NCI-H524 (cell line): ENCODE measurements around the gene GFY.
A peak's percentile ranks its signal among the peaks of the same experiment; 100 is the strongest.
"Not testable (repeated sequence)": the region's sequence is repeated elsewhere in the genome, so short reads cannot be mapped to it uniquely, and the experiment has no call there.

ENCODE experiments used
- DNase-seq, 2 experiments: peaks; one replicate each; lab custom pipeline; 2025; lab: John Stamatoyannopoulos, UW

Gene GFY

DNA sequence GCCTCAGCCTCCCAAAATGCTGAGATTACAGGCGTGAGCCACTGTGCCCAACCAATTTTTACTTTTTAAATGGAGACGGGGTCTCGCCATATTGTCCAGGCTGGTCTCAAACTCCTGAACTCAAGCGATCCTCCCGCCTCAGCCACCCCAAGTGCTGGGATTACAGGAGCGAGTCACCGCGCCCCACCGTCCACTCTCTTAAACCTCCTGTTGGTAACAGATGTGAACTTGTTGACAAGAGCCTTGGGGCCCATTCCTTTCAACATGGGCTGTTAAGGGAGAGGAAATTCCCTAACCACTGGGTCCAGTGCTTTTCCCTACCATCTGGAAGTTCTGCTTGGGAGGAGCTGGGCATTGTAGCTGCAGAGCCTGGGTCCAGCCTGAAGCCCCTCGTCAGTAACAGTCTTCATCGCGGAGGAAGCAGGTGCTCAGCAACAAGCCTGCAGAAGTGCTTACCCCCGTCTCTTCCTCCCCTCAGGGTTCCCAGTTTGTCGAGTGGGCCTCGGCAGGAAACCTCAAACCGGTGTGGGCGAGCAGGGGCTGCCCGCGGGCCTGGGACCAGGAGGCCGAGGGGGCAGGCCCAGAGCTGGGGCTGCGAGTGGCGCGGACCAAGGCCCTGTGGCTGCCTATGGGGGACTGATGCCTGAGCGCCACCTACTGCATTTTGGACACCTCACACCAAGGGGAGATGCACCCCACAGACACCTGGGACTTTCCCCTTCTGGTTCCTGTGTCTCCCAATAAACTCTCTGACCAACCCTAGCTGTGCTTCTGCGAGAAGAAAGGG, 44.8 kb downstream of the GFY start:
- peak; percentile 90 to 97 for DNase-seq

DNA sequence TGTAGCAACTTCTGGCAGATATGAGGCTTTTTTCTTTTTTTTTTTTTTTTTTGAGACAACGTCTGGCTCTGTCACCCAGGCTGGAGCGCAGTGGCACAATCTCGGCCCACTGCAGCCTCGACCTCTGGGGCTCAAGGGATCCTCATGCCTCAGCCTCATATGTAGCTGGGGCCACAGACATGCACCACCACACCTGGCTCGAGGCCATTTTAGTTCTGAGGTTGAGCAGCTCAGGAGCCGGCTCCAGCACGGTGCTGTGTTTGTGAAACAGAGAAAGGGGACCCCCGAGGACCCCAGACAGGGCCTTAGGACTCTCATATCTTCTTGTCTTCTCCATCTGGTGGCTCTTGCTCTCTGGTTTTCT, 45.4 kb downstream of the GFY start:
- no peak for DNase-seq

DNA sequence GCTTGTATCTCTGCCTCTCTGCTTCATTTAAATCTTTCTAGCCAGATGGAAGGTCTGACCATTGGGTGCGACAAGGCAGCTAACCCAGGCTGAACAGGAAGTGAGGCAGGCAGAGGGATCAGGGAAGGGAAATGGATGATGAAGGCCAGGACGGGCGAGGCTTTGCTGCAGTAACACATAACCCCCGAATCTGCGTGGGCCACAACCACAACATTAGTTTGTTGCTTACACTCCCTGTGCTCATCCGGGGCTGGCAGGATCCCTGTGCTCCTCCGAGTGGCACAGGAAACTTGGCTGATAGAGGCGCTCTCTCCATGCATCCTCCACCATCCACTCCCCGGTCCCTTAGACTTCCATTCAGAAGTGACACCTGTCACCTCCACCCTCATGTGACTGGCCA, 47.7 kb downstream of the GFY start:
- no peak for DNase-seq

DNA sequence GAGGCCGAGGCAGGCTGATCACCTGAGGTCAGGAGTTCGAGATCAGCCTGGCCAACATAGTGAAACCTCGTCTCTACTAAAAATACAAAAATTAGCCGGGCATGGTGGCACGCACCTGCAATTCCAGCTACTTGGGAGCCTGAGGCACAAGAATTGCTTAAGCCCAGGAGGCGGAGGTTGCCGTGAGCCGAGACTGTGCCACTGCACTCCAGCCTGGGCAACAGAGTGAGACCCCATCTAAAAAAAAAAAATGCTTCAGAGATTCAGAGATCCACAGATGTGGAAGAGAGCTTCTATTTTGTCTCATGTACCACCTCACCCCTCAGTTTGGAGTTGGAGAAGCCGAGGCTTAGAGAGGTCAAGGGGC, 48.3 kb downstream of the GFY start:
- not testable (repeated sequence) for DNase-seq

DNA sequence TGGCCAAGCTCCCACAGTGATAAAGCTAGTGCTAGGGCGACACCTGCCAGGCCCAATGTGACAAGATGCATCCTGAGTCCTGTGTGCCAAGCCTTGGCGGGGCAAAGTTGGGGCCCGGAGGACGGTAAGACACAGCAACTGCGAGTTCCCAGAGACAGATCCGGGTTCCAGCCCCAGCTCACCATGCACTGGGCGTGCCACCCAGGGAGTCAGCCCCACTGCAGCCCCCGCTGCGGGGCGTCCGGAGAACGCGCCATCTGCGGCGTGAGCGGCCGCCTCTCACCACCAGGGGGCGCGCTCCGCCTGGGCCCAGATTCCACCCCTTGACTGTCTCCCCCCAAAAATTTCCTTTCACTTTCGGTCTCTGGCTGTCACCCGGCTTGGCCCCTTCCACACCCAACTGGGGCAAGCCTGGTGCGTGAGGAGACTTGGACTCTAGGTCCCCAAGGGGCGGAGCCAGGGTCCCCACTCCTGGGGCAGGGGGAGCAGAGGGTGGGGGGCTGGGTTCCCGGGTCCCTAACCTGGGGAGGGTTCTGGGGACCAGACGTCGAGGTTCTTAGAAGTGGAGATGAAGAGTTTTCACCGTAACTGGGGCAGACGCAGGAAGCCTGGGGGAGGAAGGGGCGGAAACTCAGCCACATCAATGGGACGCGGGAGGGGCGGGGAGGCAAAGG, 48.8 kb downstream of the GFY start, which contains the start of gene FLT3LG:
Gene FLT3LG, plus strand, starts transcription at position 348 of the 674 bp plus-strand sequence. CDS start 425 bp downstream, outside the sequence.
- peak; percentile 24 to 71 for DNase-seq

DNA sequence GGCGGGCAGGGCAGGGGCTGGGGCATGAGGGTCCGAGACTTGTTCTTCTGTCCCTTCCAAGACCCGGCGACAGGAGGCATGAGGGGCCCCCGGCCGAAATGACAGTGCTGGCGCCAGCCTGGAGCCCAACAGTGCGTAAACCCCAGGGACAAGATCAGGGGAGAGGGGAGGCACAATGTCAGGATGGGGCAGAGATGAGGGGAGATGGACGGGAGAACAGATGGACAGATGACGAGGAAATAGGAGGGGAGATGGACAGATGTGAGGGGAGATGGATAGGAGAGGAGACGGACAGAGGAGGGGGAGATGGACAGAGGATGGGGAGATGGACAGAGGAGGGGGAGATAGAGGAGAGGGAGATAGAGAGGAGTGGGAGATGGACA, 49.3 kb downstream of the GFY start:
- no peak for DNase-seq

DNA sequence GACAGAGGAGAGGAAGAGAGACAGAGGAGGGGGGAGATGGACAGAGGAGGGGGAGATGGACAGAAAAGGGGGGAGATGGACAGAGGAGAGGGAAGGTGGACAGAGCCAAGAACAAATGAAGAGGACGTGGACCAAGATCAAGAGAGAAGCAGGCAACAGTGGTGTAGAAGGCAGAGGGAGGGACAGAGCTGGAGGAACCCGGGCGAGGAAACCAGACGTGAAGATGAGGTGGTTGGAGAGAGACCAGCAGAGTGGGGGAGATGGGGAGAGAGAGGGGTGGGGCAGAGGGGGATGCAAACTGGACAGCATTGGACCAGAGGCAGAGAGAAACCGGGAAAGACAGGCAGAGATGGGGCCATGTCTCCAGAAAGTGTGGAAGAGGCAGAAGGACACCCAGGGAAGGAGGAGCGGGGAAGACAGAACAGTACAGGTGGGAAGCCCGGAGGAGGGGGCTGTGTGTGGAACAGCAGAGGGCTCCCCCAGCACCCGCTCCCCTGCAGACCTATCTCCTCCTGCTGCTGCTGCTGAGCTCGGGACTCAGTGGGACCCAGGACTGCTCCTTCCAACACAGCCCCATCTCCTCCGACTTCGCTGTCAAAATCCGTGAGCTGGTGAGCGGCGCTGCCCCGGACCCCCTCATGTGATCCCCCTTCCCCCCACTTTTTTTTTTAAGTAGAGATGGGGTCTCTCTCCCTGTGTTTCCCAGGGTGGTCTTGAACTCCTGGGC, 50.2 kb downstream of the GFY start:
- DNase-seq: no peak

DNA sequence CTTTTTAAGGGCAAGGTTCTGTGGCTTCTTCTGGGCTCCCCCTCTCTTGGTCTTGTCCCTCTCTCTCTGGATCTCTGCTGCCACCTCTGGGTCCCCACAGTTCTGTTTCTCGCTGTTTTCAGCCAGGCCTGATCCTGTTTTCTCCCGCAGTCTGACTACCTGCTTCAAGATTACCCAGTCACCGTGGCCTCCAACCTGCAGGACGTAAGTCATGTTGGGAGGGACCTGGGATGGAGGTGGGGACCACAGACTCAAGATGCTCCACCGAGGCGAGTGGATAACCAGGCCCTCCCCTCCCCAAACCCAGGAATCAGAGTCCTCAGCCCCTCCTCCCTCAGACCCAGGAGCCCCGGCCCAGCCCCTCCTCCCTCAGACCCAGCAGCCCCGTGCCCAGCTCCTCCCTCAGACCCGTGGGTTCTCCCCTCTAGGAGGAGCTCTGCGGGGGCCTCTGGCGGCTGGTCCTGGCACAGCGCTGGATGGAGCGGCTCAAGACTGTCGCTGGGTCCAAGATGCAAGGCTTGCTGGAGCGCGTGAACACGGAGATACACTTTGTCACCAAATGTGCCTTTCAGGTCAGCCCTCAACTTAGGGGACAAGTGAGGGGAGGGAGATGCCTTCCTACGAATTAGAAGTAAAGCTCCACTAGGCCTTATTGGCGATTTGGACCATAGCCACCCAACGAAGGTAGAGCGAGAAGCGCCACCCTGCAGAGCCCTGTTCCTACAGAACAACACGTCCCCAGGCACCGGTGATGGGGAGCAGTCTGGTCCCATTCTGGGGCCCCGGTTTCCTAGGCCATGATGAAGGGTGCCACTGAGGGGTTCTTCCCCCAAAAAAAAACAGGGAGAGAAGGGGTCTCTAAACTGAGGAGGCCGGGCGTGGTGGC, 51.0 kb downstream of the GFY start:
- peak; percentile 49 to 63 for DNase-seq
